ENCODE data around the gene TRANK1. TPM values are rescaled to one million over a fixed set of nuclear protein-coding genes. Genes with fewer than 3 reads are reported as not detected.
"Not testable (repeated sequence)": the region's sequence is repeated elsewhere in the genome, so short reads cannot be mapped to it uniquely, and the experiment has no call there.

TRANK1 gene
- total RNA-seq, 2 experiments from 2014 or later = 12.0 to 13.2 TPM

- Mint-ChIP-seq H3K36me3 (ENCODE audit: low read depth) (peaks cover 17% of the 10 kb centered on the region), H3K4me1 (peaks cover 37% of the 10 kb centered on the region)
- CTCF ChIA-PET = interaction anchor here (0.5 to 1.7 kb wide), 3 partner anchors 68 to 447 kb away, joined by 3 to 8 read pairs (median 3); no protein-coding TSS in a partner anchor
- ATAC-seq; H3K27me3 Mint-ChIP-seq; POLR2A ChIA-PET; H3K4me3 Mint-ChIP-seq; H3K9me3 Mint-ChIP-seq (ENCODE audit: low read depth); H3K27ac Mint-ChIP-seq; DNase-seq; intact Hi-C loops (cut with DNase I, micrococcal nuclease): not testable (repeated sequence)
These were observed 53.8 kb downstream of the TRANK1 start for GRCh38 chr3:36891097-36891496.

- no peak overlapping the region for H3K27ac Mint-ChIP-seq
- ChIA-PET CTCF (interaction anchor here (0.7 to 1.2 kb wide), 2 partner anchors 16 to 97 kb away, joined by 3 to 4 read pairs; no protein-coding TSS in a partner anchor), POLR2A (no interaction called here)
- intact Hi-C loops (cut with DNase I, micrococcal nuclease) = no loop called here
- ATAC-seq (no peak), DNase-seq (no peak)
- H3K27me3 Mint-ChIP-seq = no peaks in the 10 kb centered on the region
- H3K9me3 Mint-ChIP-seq (ENCODE audit: low read depth) = no peaks in the 10 kb centered on the region
- H3K4me1 Mint-ChIP-seq = peaks cover 28% of the 10 kb centered on the region
- H3K36me3 Mint-ChIP-seq (ENCODE audit: low read depth) = peaks cover 16% of the 10 kb centered on the region
- H3K4me3 Mint-ChIP-seq = no peak overlapping the region
These were observed 54.6 kb downstream of the TRANK1 start for GRCh38 chr3:36890261-36890660.

- Mint-ChIP-seq H3K27ac (no peak overlapping the region), H3K4me1 (peaks cover 31% of the 10 kb centered on the region), H3K27me3 (no peaks in the 10 kb centered on the region), H3K36me3 (ENCODE audit: low read depth) (peaks cover 12% of the 10 kb centered on the region), H3K9me3 (ENCODE audit: low read depth) (no peaks in the 10 kb centered on the region), H3K4me3 (no peak overlapping the region)
- ATAC-seq (no peak), DNase-seq (no peak)
- ChIA-PET POLR2A (no interaction called here), CTCF (no interaction called here)
- intact Hi-C loops (cut with DNase I, micrococcal nuclease) = no loop called here
These were observed 63.1 kb downstream of the TRANK1 start for GRCh38 chr3:36881735-36882134.

DNA sequence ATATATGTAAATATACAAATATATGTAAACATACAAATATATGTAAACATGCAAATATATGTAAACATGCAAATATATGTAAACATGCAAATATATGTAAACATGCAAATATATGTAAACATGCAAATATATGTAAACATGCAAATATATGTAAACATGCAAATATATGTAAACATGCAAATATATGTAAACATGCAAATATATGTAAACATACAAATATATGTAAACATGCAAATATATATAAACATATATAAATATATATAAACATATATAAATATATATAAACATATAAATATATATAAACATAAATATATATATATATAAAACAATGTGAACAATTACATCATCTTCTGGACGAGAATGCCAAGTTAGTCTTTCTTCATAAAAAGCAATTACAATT lies 65.0 kb downstream of the TRANK1 start:
- H3K36me3 Mint-ChIP-seq (ENCODE audit: low read depth); H3K27me3 Mint-ChIP-seq; H3K4me3 Mint-ChIP-seq; CTCF ChIA-PET; H3K9me3 Mint-ChIP-seq (ENCODE audit: low read depth); H3K27ac Mint-ChIP-seq; intact Hi-C loops (cut with DNase I, micrococcal nuclease); POLR2A ChIA-PET; DNase-seq; ATAC-seq: not testable (repeated sequence)
- peaks cover 43% of the 10 kb centered on the region for H3K4me1 Mint-ChIP-seq

DNA sequence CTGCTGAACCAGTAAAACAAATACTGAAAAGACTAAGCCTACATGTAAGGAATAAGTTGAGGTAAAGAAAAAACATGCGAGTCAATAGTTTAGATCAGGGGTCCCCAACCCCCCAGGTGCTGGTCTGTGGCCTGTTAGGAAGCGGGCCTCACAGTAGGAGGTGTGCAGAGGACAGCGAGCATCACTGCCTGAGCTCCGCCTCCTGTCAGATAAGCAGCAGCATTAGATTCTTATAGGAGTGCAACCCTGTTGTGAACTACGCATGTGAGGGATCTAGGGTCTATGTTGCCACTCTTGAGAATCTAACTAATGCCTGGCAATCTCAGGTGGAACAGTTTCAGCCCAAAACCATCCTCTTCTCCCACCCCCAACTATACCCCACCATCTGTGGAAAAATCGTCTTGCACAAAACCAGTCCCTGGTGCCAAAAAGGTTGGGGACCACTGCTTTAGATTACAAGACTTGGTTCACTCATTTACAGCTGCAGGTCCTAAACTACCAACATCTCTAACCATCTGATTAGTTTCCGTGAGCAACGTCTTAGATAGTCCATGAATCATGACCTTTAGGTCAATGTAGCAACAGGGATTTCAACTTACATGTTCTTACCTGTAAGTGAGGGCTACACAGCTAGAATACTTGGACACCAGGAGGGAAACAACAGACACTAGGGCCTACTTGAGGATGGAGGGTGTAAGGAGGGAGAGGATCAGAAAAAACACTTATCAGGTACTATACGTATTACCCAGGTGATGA lies 66.7 kb downstream of the TRANK1 start:
- ATAC-seq = no peak
- Mint-ChIP-seq H3K36me3 (ENCODE audit: low read depth) (peaks cover 7% of the 10 kb centered on the region), H3K27me3 (peaks cover 2% of the 10 kb centered on the region), H3K4me3 (no peak overlapping the region), H3K4me1 (peaks cover 43% of the 10 kb centered on the region), H3K9me3 (ENCODE audit: low read depth) (no peaks in the 10 kb centered on the region), H3K27ac (no peak overlapping the region)
- ChIA-PET CTCF (no interaction called here), POLR2A (no interaction called here)
- intact Hi-C loops (cut with DNase I, micrococcal nuclease) = loop anchor here in 1 of 2 experiments (2.0 kb wide), 1 partner anchor 81 kb away; no protein-coding TSS in a partner anchor
- no peak for DNase-seq

- Mint-ChIP-seq H3K27ac (peak overlapping the region; percentile 69), H3K4me1 (peaks cover 37% of the 10 kb centered on the region), H3K4me3 (peak overlapping the region; percentile 44), H3K9me3 (ENCODE audit: low read depth) (no peaks in the 10 kb centered on the region), H3K36me3 (ENCODE audit: low read depth) (no peaks in the 10 kb centered on the region), H3K27me3 (peaks cover 2% of the 10 kb centered on the region)
- intact Hi-C loops (cut with DNase I, micrococcal nuclease) = loop anchor here (1.0 to 2.0 kb wide), 6 partner anchors 32 to 117 kb away; partner anchors contain the start of genes EPM2AIP1 (in 1 of the 2) and MLH1 (in 1 of the 2)
- CTCF ChIA-PET = interaction anchor here (1.0 to 2.7 kb wide), 4 partner anchors 8 to 83 kb away, joined by 3 to 11 read pairs (median 10); no protein-coding TSS in a partner anchor
- POLR2A ChIA-PET = interaction anchor here (0.7 to 1.1 kb wide), 3 partner anchors 32 to 82 kb away, joined by 3 to 4 read pairs (median 4); no protein-coding TSS in a partner anchor
- ATAC-seq = peak; percentile 94
- no peak for DNase-seq
These were observed 68.5 kb downstream of the TRANK1 start for GRCh38 chr3:36876181-36876936.

DNA sequence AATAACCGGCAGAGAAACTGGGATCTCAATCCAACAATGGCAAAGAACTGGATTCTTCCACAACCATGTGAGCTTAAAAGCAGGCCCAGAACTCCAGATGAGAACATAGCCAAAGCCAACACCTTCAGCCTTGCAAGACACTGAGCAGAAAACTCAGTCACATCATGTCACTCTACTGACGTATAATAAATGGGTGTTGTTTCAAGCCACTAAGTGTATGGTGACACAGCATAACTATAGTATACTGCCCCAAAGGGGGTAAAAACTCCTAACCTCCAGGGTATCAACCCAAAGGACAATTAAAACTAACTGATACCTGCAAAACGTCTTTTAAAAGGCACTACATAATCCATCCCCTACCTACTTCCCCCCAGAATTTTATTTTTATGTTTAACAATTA lies 69.5 kb downstream of the TRANK1 start:
- ChIA-PET CTCF (interaction anchor here (1.1 to 2.7 kb wide), 3 partner anchors 9 to 83 kb away, joined by 3 to 10 read pairs (median 4); no protein-coding TSS in a partner anchor), POLR2A (no interaction called here)
- no peaks in the 10 kb centered on the region for H3K36me3 Mint-ChIP-seq (ENCODE audit: low read depth)
- intact Hi-C loops (cut with DNase I, micrococcal nuclease) = no loop called here
- H3K4me1 Mint-ChIP-seq = peaks cover 35% of the 10 kb centered on the region
- DNase-seq (no peak), ATAC-seq (no peak)
- H3K9me3 Mint-ChIP-seq (ENCODE audit: low read depth) = no peaks in the 10 kb centered on the region
- no peak overlapping the region for H3K4me3 Mint-ChIP-seq
- no peak overlapping the region for H3K27ac Mint-ChIP-seq
- peaks cover 2% of the 10 kb centered on the region for H3K27me3 Mint-ChIP-seq

- no peaks in the 10 kb centered on the region for H3K36me3 Mint-ChIP-seq (ENCODE audit: low read depth)
- ATAC-seq (no peak), DNase-seq (no peak)
- CTCF ChIA-PET = interaction anchor here (1.1 to 2.7 kb wide), 3 partner anchors 8 to 84 kb away, joined by 3 to 10 read pairs (median 4); no protein-coding TSS in a partner anchor
- POLR2A ChIA-PET = interaction anchor here (0.6 to 1.0 kb wide), 2 partner anchors 14 to 24 kb away, joined by 3 to 6 read pairs; no protein-coding TSS in a partner anchor
- intact Hi-C loops (cut with DNase I, micrococcal nuclease) = no loop called here
- H3K9me3 Mint-ChIP-seq (ENCODE audit: low read depth) = no peaks in the 10 kb centered on the region
- no peak overlapping the region for H3K27ac Mint-ChIP-seq
- H3K4me1 Mint-ChIP-seq = peaks cover 32% of the 10 kb centered on the region
- H3K4me3 Mint-ChIP-seq = no peak overlapping the region
- H3K27me3 Mint-ChIP-seq = peaks cover 2% of the 10 kb centered on the region
These were observed 70.4 kb downstream of the TRANK1 start for GRCh38 chr3:36874424-36874823.

GRCh38 chr3:36871379-36872126 lies 73.3 kb downstream of the TRANK1 start:
- ChIA-PET CTCF (interaction anchor here (0.7 to 1.4 kb wide), 4 partner anchors 18 to 143 kb away, joined by 3 to 4 read pairs (median 3); no protein-coding TSS in a partner anchor), POLR2A (no interaction called here)
- H3K27ac Mint-ChIP-seq = no peak overlapping the region
- H3K36me3 Mint-ChIP-seq (ENCODE audit: low read depth) = no peaks in the 10 kb centered on the region
- DNase-seq (no peak), ATAC-seq (no peak)
- no peak overlapping the region for H3K4me3 Mint-ChIP-seq
- peaks cover 2% of the 10 kb centered on the region for H3K27me3 Mint-ChIP-seq
- H3K9me3 Mint-ChIP-seq (ENCODE audit: low read depth) = no peaks in the 10 kb centered on the region
- peaks cover 17% of the 10 kb centered on the region for H3K4me1 Mint-ChIP-seq
- intact Hi-C loops (cut with DNase I, micrococcal nuclease) = no loop called here

DNA sequence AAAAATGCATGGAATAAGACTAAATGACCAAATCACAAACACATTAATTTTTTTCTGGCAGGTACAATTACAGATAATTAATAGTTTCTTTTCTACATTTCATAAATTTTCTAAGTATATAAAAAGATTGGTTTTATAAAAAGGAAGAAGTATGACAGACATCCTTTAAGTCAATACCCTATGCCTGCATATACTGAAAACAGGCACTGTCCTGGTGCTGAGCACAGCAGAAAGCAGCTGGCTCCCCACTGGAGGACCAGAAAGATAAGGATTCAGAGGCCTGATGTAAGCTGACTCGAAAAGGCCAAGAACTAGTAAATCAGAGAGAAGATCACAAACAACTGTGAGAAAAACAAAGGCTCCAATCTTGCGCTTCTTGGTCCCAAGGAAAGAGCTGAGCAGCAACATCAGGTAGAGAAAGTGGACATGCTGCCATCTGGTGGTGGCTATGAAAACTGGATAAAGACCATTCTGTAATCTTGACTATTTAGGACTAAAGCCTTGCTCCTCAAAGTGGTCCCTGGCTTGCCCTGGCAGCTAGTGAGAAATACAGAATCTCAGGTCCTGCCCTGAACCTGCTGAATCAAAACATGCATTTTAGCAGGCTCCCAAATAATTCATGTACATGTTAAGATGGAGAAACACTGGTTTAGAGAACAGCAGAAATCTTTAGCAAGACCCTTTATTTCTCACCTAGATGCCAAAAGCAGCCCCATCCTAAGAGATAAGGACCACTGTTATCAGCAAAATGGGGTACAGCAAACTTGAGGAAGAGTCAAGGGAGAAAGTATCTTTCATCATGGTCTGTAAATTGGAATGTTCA lies 76.0 kb downstream of the TRANK1 start:
- intact Hi-C loops (cut with DNase I, micrococcal nuclease) = loop anchor here (1.0 to 5.0 kb wide), 4 partner anchors 76 to 343 kb away; no protein-coding TSS in a partner anchor
- ATAC-seq (peak; percentile 87), DNase-seq (peak; percentile 68)
- Mint-ChIP-seq H3K36me3 (ENCODE audit: low read depth) (peaks cover 3% of the 10 kb centered on the region), H3K4me3 (no peak overlapping the region), H3K27ac (no peak overlapping the region), H3K9me3 (ENCODE audit: low read depth) (no peaks in the 10 kb centered on the region), H3K27me3 (no peaks in the 10 kb centered on the region), H3K4me1 (peaks cover 17% of the 10 kb centered on the region)
- ChIA-PET CTCF (interaction anchor here (0.6 to 3.7 kb wide), 28 partner anchors 8 to 163 kb away, joined by 3 to 30 read pairs (median 5); no protein-coding TSS in a partner anchor), POLR2A (no interaction called here)
